Fibroblast of lung (primary cell): ENCODE data around the gene OPA3.

Experiments used
- CTCF ChIP-seq, 2 donors: IDR thresholded peaks in 1 of 2; conservative IDR thresholded peaks in 1 of 2; 1 replicate in 1 of 2; 2 replicates in 1 of 2; pipeline ENCODE4 v1.5.1; 2011 to 2012; ENCODE audit warnings: low read length in 2 of 2, control low read depth in 1 of 2, inconsistent platforms in 1 of 2, low read depth in 1 of 2, mild to moderate bottlenecking in 1 of 2
- EZH2 ChIP-seq: IDR thresholded peaks from 2 replicates; pipeline ENCODE4 v1.5.1; 2012; ENCODE audit warnings: low read length, control low read depth, mild to moderate bottlenecking; ENCODE audit errors: missing control alignments

- TF ChIP-seq CTCF (conservative IDR thresholded peaks at IDR 0.05 in 1 of 2, IDR thresholded peaks at IDR 0.05 in 1 of 2; ENCODE audit: low read depth in 1 of 2, low read length in 2 of 2) (no peak), EZH2 (no peak)
Measured at GRCh38 chr19:45547211-45547770, 37.3 kb downstream of the OPA3 start.
